ENCODE data around the gene PXDN.

DNA sequence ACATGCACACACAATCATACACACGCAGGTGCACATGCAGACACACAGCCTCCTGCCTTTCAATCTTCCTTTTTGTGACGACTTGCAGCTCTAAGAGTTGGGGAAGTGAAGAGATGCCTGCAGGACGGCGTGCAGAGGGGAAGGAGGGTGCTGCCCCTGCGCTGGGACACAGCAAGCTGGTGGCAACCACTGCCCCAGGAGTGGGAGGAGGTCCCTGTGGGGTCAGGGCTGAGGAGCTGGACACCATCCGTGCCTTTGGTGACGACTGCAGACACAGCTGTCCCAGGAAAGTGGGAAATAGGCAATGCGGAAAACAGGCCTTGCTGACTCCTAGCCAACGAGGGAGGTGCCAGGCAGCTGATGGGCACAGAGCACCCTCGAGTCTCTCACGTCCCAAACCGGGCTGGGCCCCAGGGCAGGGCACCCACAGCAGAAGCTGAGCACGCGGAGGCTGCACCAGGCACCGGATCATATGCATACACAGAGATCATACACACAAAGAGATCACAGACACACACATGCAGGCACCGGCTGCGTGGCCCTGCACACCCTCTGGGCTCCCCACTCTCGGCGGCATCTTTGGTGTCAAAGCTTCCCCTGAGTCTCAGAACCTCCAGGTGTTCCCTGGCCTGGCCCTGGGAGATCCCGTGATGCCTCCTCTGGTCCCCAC lies 146.1 kb downstream of the PXDN start:
- TF ChIP-seq, protein P1, sequence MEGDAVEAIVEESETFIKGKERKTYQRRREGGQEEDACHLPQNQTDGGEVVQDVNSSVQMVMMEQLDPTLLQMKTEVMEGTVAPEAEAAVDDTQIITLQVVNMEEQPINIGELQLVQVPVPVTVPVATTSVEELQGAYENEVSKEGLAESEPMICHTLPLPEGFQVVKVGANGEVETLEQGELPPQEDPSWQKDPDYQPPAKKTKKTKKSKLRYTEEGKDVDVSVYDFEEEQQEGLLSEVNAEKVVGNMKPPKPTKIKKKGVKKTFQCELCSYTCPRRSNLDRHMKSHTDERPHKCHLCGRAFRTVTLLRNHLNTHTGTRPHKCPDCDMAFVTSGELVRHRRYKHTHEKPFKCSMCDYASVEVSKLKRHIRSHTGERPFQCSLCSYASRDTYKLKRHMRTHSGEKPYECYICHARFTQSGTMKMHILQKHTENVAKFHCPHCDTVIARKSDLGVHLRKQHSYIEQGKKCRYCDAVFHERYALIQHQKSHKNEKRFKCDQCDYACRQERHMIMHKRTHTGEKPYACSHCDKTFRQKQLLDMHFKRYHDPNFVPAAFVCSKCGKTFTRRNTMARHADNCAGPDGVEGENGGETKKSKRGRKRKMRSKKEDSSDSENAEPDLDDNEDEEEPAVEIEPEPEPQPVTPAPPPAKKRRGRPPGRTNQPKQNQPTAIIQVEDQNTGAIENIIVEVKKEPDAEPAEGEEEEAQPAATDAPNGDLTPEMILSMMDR (IDR thresholded peaks at IDR 0.05): no peak
- TF ChIP-seq POLR2AphosphoS5 (IDR thresholded peaks at IDR 0.05) (no peak), POLR2A (IDR thresholded peaks at IDR 0.05) (no peak)
